ENCODE data around the gene CDH2.

DNA sequence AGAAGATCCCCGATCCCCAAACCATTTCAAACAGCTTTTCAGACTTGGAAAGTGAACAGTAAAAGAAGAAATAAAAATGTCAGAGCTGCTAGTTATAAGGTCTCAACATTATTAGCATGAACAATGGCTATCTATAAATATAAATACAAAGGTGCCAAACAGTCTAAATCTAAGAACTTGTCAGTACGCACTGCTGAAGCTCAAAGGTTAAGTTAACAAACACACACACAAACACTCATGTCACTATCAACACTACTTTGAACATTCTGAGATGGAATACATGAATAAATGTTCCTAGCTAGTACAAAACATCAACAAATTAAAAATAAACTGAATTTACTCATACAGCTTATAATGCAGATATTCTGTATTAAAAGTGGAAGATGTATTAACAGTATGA, 108.7 kb downstream of the CDH2 start:
- TF ChIP-seq, protein P1, sequence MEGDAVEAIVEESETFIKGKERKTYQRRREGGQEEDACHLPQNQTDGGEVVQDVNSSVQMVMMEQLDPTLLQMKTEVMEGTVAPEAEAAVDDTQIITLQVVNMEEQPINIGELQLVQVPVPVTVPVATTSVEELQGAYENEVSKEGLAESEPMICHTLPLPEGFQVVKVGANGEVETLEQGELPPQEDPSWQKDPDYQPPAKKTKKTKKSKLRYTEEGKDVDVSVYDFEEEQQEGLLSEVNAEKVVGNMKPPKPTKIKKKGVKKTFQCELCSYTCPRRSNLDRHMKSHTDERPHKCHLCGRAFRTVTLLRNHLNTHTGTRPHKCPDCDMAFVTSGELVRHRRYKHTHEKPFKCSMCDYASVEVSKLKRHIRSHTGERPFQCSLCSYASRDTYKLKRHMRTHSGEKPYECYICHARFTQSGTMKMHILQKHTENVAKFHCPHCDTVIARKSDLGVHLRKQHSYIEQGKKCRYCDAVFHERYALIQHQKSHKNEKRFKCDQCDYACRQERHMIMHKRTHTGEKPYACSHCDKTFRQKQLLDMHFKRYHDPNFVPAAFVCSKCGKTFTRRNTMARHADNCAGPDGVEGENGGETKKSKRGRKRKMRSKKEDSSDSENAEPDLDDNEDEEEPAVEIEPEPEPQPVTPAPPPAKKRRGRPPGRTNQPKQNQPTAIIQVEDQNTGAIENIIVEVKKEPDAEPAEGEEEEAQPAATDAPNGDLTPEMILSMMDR (IDR thresholded peaks at IDR 0.05; ENCODE audit: insufficient read depth, low read length, poor library complexity, severe bottlenecking) = no peak
- TF ChIP-seq EZH2phosphoT487 (conservative IDR thresholded peaks at IDR 0.05; ENCODE audit: low read length) = no peak
